Measurements from ENCODE around the gene ARL8A. TPM values are rescaled to one million over a fixed set of nuclear protein-coding genes. Genes with fewer than 3 reads are reported as not detected.

Gene ARL8A
- polyA plus RNA-seq, 2 of the 4 experiments (the other 2 are of a cell fraction) = 23.4 to 49.8 TPM

DNA sequence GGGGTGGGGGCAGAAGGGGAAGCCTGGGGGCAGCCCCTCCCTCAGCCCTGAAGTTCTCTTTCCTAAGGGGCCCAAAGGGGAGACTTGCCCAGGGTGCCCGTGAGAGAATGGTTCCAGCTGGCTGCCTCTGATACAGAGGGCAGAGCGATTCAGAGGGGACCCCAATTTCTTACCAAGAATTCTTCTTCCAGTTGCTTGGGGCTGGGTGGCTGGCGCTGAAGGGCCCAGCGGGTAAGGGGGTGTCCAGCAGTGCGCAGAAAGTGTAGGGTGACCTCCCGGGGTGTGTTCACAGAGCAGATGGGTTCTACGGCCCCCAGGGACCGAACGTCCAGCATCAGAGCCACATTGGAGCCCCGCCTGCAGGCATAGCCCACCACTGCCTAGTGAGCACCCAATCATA lies 13.4 kb upstream of the ARL8A start:
- ATAC-seq (no peak), DNase-seq (ENCODE audit: low read depth in 1 of 2, low spot score in 1 of 2) (no peak), FAIRE-seq (no peak)
- H3K4me3 ChIP-seq = no peak overlapping the region
- 87% methylated on average over 10 of the region's 10 CpGs for WGBS (ENCODE audit: missing lambda C conversion rate)
- ChIA-PET POLR2A (no interaction called here), CTCF (no interaction called here)
- TF ChIP-seq TP53 (CRISPR knock-in tag; IDR thresholded peaks at IDR 0.05) (no peak), HEYL (CRISPR knock-in tag; IDR thresholded peaks at IDR 0.05) (no peak), MAZ (IDR thresholded peaks at IDR 0.05; ENCODE audit: borderline replicate concordance, low read depth, low read length) (no peak), GATA3 (IDR thresholded peaks at IDR 0.05; ENCODE audit: borderline replicate concordance) (no peak), ZSCAN20 (CRISPR knock-in tag; IDR thresholded peaks at IDR 0.05) (no peak)
- TF ChIP-seq, protein P1, sequence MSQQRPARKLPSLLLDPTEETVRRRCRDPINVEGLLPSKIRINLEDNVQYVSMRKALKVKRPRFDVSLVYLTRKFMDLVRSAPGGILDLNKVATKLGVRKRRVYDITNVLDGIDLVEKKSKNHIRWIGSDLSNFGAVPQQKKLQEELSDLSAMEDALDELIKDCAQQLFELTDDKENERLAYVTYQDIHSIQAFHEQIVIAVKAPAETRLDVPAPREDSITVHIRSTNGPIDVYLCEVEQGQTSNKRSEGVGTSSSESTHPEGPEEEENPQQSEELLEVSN (IDR thresholded peaks at IDR 0.05; ENCODE audit: borderline replicate concordance, low read depth) = no peak
- TF ChIP-seq, protein P2, sequence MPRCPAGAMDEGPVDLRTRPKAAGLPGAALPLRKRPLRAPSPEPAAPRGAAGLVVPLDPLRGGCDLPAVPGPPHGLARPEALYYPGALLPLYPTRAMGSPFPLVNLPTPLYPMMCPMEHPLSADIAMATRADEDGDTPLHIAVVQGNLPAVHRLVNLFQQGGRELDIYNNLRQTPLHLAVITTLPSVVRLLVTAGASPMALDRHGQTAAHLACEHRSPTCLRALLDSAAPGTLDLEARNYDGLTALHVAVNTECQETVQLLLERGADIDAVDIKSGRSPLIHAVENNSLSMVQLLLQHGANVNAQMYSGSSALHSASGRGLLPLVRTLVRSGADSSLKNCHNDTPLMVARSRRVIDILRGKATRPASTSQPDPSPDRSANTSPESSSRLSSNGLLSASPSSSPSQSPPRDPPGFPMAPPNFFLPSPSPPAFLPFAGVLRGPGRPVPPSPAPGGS (IDR thresholded peaks at IDR 0.05) = no peak
- no peaks in the 10 kb centered on the region for H3K9me3 ChIP-seq
- no peak overlapping the region for H3K27ac ChIP-seq
- no peak overlapping the region for H3K4me2 ChIP-seq
- H3K4me1 ChIP-seq = peaks cover 28% of the 10 kb centered on the region

- FAIRE-seq = no peak
- H3K4me3 ChIP-seq = no peak overlapping the region
- CTCF ChIA-PET = interaction anchor here (0.6 to 1.7 kb wide), 7 partner anchors 10 to 222 kb away, joined by 3 to 6 read pairs (median 3); no protein-coding TSS in a partner anchor
- DNase-seq (ENCODE audit: low read depth in 1 of 2, low spot score in 1 of 2) = no peak
- 91% methylated on average over 8 of the region's 8 CpGs for WGBS (ENCODE audit: missing lambda C conversion rate)
- no peak overlapping the region for H3K4me2 ChIP-seq
- TF ChIP-seq NR3C1 (IDR thresholded peaks at IDR 0.05) (no peak), NPAS2 (CRISPR knock-in tag; IDR thresholded peaks at IDR 0.05; ENCODE audit: borderline replicate concordance) (no peak), CBX8 (IDR thresholded peaks at IDR 0.05) (no peak), HOXA7 (CRISPR knock-in tag; IDR thresholded peaks at IDR 0.05) (no peak), MAFK (IDR thresholded peaks at IDR 0.05; ENCODE audit: partially characterized antibody) (no peak), FOSB (CRISPR knock-in tag; IDR thresholded peaks at IDR 0.05) (no peak), CBX2 (IDR thresholded peaks at IDR 0.05; ENCODE audit: borderline replicate concordance, low read depth) (no peak), KDM1A (IDR thresholded peaks at IDR 0.05; ENCODE audit: low read depth) (no peak), MAX (IDR thresholded peaks at IDR 0.05) (no peak), TP53 (CRISPR knock-in tag; IDR thresholded peaks at IDR 0.05) (no peak), ELK1 (IDR thresholded peaks at IDR 0.05; ENCODE audit: low read depth, low read length) (no peak), MYC (IDR thresholded peaks at IDR 0.05; ENCODE audit: borderline replicate concordance, low read length) (no peak), HOXB5 (CRISPR knock-in tag; IDR thresholded peaks at IDR 0.05) (no peak), CTCF (IDR thresholded peaks at IDR 0.05) (no peak), EP300 (IDR thresholded peaks at IDR 0.05) (no peak), RCOR1 (IDR thresholded peaks at IDR 0.05; ENCODE audit: low read depth, low read length) (no peak)
- TF ChIP-seq, protein P3, sequence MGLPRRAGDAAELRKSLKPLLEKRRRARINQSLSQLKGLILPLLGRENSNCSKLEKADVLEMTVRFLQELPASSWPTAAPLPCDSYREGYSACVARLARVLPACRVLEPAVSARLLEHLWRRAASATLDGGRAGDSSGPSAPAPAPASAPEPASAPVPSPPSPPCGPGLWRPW (IDR thresholded peaks at IDR 0.05) = no peak
- H3K27ac ChIP-seq = no peak overlapping the region
- ATAC-seq = 0 out of 6 replicates have a peak, but pooled peaks of 1 of the 2 experiments have one; percentile 6
- no peaks in the 10 kb centered on the region for H3K9me3 ChIP-seq
- H3K4me1 ChIP-seq = peaks cover 21% of the 10 kb centered on the region
- POLR2A ChIA-PET = no interaction called here
Observed at GRCh38 chr1:202156590-202156989, 12.1 kb upstream of the ARL8A start.

Data from A549 (cell line).